Activated T-helper 2 cell treated with anti-CD3 and anti-CD28 coated beads, Interferon-gamma antibody, Interleukin-2, Interleukin-4, amounts not matched to agents 10 μg/mL and 5 μg/mL and 100 μg/mL, durations not matched to agents 14 hours and 24 hours and 36 hours (primary cell): ENCODE data around the gene SLCO6A1. TPM values are rescaled to one million over a fixed set of nuclear protein-coding genes. Genes with fewer than 3 reads are reported as not detected.

Source experiments
- DNase-seq: peaks from one replicate; pipeline ENCODE4 v3.0.0; 2021; ENCODE audit warnings: low spot score
- H3K27ac Mint-ChIP-seq: one replicate; pipeline ENCODE4 v1.8.0; 2021; ENCODE audit warnings: mixed read lengths
- H3K27me3 Mint-ChIP-seq: one replicate; pipeline ENCODE4 v1.8.0; 2021; ENCODE audit warnings: low read depth, mixed read lengths
- H3K36me3 Mint-ChIP-seq: one replicate; pipeline ENCODE4 v1.8.0; 2021; ENCODE audit warnings: low read depth, mixed read lengths
- H3K4me1 Mint-ChIP-seq: one replicate; pipeline ENCODE4 v1.8.0; 2021; ENCODE audit warnings: low read depth, mixed read lengths
- H3K4me3 Mint-ChIP-seq: one replicate; pipeline ENCODE4 v1.8.0; 2021; ENCODE audit warnings: low read depth, mild to moderate bottlenecking, moderate library complexity, mixed read lengths
- H3K9me3 Mint-ChIP-seq: one replicate; pipeline ENCODE4 v1.8.0; 2021; ENCODE audit warnings: mixed read lengths
- intact Hi-C: fragments of 100-400 bp; cut with micrococcal nuclease; formaldehyde crosslinking; loops from one replicate; pipeline ENCODE4 v1.15.1; 2023
- total RNA-seq: library from RNA; stranded (reverse); gene quantifications from 2 replicates; pipeline ENCODE4 v1.2.3, GENCODE V29; 2022

Gene SLCO6A1, protein sequence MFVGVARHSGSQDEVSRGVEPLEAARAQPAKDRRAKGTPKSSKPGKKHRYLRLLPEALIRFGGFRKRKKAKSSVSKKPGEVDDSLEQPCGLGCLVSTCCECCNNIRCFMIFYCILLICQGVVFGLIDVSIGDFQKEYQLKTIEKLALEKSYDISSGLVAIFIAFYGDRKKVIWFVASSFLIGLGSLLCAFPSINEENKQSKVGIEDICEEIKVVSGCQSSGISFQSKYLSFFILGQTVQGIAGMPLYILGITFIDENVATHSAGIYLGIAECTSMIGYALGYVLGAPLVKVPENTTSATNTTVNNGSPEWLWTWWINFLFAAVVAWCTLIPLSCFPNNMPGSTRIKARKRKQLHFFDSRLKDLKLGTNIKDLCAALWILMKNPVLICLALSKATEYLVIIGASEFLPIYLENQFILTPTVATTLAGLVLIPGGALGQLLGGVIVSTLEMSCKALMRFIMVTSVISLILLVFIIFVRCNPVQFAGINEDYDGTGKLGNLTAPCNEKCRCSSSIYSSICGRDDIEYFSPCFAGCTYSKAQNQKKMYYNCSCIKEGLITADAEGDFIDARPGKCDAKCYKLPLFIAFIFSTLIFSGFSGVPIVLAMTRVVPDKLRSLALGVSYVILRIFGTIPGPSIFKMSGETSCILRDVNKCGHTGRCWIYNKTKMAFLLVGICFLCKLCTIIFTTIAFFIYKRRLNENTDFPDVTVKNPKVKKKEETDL
- total RNA-seq, result not detected in 2 replicates

DNA sequence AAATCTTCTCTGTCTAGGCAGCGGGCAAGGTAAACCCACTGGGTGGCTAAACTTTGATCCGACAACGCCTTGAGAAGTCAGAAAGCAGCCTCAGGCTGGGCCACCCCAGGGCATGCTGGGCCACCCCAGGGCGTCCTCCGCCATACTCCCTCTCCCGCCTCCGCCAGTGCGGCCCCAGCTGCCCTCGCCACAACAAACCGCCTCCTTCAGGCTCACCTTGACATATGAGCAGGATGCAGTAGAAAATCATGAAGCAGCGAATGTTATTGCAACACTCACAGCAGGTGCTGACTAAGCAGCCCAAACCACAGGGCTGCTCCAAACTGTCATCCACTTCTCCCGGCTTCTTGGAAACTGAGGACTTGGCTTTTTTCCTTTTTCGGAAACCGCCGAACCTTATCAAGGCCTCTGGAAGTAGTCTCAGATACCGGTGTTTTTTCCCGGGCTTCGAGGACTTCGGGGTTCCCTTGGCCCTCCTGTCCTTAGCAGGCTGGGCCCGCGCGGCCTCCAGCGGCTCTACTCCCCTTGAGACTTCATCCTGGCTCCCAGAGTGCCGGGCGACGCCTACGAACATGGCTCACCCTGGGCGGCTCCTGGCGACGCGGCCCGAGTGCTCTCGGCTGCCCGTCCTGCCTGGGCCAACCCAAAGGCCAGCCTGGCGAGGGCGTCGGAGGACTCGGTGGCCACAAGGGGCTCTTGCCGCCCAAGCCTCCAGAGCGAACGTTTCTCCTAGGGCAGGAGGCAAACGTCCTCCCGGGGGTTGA is at the start of gene SLCO6A1:
SLCO6A1 (minus strand) TSS at position 731 of the 764 bp plus-strand sequence; CDS start at position 574, 157 bp downstream.
- H3K9me3 Mint-ChIP-seq, result no peaks in the 10 kb centered on the region
- no peak within 1 kb of the TSS for H3K27ac Mint-ChIP-seq
- intact Hi-C loops, result no loop called here
- H3K4me1 Mint-ChIP-seq, result no peaks in the 10 kb centered on the region
- H3K4me3 Mint-ChIP-seq, result no peak within 1 kb of the TSS
- no peak for DNase-seq
- H3K36me3 Mint-ChIP-seq, result no peaks in the 10 kb centered on the region
- no peaks in the 10 kb centered on the region for H3K27me3 Mint-ChIP-seq

DNA sequence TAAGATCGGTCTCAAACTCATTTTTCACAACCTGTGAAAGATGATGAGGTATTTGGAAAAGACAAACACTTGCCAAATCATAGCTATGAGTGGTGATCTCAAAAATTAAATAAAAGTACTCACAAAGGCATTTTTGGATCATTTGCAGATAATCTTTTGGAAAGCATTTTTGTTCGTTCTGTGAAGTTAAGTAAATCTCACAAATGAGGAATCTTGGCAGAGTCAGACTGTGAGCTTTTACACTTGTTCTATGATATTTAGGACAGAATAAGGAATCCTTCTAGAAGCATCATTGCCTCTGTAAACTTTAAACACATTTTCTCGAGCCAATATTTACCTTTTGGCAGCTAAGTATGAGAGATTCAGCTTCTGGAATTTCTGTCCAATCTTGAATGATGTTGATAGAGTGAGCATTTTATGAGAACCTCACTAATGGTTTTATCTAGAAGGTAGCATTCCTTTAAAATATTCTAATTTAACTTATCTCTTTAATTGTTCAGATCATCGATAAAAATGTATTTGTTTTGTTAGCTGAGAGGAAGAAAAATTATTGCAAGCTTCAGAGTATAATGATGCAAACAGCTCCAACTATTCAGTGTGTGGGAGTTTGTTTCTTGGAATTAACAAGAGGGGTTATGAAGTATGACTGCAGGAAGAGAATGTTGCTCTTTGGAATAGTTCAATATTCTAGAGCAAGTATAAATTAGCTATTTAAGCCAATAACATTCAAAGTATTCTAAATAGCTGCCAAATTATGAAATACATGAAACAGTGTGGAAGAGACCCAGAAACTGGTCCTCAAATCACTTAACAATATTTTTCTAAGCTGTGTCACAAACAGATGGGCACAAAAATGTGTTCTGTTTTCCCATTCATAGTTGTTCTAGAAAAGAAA is 48.6 kb upstream of the SLCO6A1 start:
- H3K4me3 Mint-ChIP-seq, result no peak overlapping the region
- H3K9me3 Mint-ChIP-seq, result no peaks in the 10 kb centered on the region
- no peak overlapping the region for H3K27ac Mint-ChIP-seq
- H3K27me3 Mint-ChIP-seq, result no peaks in the 10 kb centered on the region
- no peak for DNase-seq
- intact Hi-C loops, result no loop called here
- no peaks in the 10 kb centered on the region for H3K36me3 Mint-ChIP-seq
- H3K4me1 Mint-ChIP-seq, result no peaks in the 10 kb centered on the region

DNA sequence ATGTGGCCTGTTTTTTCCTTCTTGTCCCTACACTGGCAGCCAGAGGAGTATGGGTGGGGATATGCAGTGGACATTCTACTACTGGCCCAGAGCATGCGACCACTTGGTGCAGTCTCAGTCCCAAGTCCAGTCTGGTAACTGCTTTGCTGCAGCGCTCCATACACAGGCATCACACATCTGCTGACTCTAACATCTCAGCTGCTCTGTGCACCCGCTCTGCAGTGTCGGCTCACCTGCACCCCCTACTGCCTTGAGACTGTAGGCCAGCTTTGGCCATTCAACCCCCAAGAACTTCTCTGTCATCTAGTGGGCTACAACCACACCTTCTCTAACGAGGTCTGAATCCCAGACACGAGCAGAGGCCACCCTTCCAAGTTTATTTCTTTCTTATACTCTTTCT is 46.4 kb upstream of the SLCO6A1 start:
- H3K27ac Mint-ChIP-seq, result no peak overlapping the region
- no peaks in the 10 kb centered on the region for H3K36me3 Mint-ChIP-seq
- no peak for DNase-seq
- no peak overlapping the region for H3K4me3 Mint-ChIP-seq
- no peaks in the 10 kb centered on the region for H3K4me1 Mint-ChIP-seq
- no peaks in the 10 kb centered on the region for H3K27me3 Mint-ChIP-seq
- H3K9me3 Mint-ChIP-seq, result no peaks in the 10 kb centered on the region
- intact Hi-C loops, result no loop called here

DNA sequence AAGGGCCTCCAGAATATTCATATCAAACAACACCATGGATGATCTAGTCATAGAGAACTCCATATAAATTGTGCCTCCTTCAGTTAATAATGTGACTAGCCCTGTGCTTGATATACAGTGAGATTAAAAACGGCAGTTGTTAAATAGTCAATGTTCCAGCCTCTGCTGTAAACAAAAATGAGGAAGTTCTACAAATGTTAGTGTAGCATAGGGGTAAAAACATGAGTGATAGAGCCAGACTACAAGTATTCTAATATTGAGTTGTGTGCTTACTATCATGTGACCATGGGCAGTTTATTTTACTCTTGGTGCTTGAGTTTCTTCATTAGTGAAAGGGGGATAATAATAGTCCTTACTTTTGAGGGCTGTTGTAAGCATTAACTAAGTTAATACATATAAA is 43.3 kb upstream of the SLCO6A1 start:
- no peak overlapping the region for H3K4me3 Mint-ChIP-seq

DNA sequence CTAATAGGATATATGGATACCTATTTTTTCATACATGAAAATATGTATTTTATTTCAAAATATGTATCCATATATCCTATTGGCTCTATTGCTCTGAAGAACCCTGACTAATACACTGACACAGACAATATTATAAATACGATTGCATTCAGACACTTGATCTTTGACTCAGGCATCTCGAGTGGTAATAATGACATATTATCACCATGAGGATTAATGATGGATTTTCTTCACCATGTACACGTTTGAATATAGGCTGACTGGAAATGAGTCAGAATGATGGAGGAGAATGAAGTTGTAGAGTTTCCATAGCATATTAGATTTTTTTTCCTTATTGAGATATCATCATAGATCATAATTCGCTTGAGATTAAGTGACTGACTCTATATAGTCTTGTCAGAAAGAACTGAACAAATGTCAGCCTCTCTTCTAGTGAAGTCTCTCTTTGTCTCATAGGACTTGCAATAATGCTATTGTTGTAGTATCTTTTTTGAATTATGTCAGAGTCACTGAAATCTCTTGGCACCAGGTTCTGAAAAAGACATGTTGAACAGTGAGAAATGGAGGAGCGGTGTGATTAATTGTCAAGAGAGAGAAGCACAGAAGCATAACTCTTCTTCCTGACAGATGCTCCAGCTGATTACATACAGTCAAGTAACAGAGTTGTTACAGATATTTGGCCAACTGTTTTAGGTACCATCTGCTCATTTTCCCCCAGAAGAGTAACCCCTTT is 41.4 kb upstream of the SLCO6A1 start:
- H3K4me1 Mint-ChIP-seq, result no peaks in the 10 kb centered on the region
- H3K9me3 Mint-ChIP-seq, result no peaks in the 10 kb centered on the region
- H3K27me3 Mint-ChIP-seq, result peaks cover 2% of the 10 kb centered on the region
- intact Hi-C loops, result no loop called here
- no peaks in the 10 kb centered on the region for H3K36me3 Mint-ChIP-seq
- DNase-seq, result no peak
- H3K27ac Mint-ChIP-seq, result no peak overlapping the region
- H3K4me3 Mint-ChIP-seq, result no peak overlapping the region

More for the DNA sequence above, 43.3 kb upstream of the SLCO6A1 start:
- no peak overlapping the region for H3K27ac Mint-ChIP-seq
- intact Hi-C loops, result no loop called here
- no peak for DNase-seq
- no peaks in the 10 kb centered on the region for H3K4me1 Mint-ChIP-seq
- H3K9me3 Mint-ChIP-seq, result no peaks in the 10 kb centered on the region
- no peaks in the 10 kb centered on the region for H3K36me3 Mint-ChIP-seq
- peaks cover 2% of the 10 kb centered on the region for H3K27me3 Mint-ChIP-seq

DNA sequence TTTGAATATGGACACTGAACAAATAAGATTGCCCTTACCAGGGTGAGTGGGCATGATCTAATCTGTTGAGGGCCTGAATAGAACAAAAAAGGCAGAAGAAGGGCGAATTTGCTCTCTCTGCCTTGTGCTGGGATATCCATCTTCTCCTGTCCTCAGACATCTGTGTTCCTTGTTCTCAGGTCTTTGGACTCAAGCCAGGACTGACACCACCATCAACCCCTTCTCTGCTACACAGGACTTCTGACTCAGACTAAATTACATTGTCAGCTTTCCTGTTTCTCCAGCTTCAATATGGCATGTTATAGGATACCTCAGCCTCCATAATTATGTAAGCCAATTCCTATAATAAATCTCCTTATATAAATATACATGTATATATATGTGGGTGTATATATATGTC is 40.8 kb upstream of the SLCO6A1 start:
- no peaks in the 10 kb centered on the region for H3K9me3 Mint-ChIP-seq

DNA sequence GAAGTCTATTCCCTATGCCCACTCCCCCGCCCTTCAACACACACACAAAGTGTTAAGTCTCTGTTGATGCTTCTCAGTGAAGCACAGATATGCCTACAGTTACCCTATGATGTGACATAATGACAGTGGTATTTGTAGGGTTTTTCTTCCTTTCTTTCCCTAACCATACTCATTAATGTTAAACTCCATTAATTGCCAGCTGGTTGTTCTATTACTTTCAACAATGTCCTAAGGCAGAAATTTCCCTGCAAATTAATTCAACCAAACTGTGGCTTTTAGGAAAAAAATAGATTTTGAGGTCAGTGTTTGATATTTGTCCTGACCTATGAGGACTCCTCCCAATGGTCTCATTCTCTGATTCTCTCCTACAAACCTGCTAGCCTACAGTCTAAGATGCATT is 38.2 kb upstream of the SLCO6A1 start:
- no peak for DNase-seq
- H3K4me1 Mint-ChIP-seq, result no peaks in the 10 kb centered on the region
- H3K27ac Mint-ChIP-seq, result no peak overlapping the region
- intact Hi-C loops, result loop anchor here (2.0 kb wide), 1 partner anchor 602 kb away; no protein-coding TSS in a partner anchor
- no peaks in the 10 kb centered on the region for H3K9me3 Mint-ChIP-seq
- H3K27me3 Mint-ChIP-seq, result peaks cover 2% of the 10 kb centered on the region
- no peak overlapping the region for H3K4me3 Mint-ChIP-seq
- no peaks in the 10 kb centered on the region for H3K36me3 Mint-ChIP-seq

More for the DNA sequence above, 40.8 kb upstream of the SLCO6A1 start:
- H3K27me3 Mint-ChIP-seq, result peaks cover 2% of the 10 kb centered on the region
- no peaks in the 10 kb centered on the region for H3K4me1 Mint-ChIP-seq
- DNase-seq, result no peak
- H3K36me3 Mint-ChIP-seq, result no peaks in the 10 kb centered on the region
- no peak overlapping the region for H3K4me3 Mint-ChIP-seq
- intact Hi-C loops, result no loop called here
- H3K27ac Mint-ChIP-seq, result no peak overlapping the region

DNA sequence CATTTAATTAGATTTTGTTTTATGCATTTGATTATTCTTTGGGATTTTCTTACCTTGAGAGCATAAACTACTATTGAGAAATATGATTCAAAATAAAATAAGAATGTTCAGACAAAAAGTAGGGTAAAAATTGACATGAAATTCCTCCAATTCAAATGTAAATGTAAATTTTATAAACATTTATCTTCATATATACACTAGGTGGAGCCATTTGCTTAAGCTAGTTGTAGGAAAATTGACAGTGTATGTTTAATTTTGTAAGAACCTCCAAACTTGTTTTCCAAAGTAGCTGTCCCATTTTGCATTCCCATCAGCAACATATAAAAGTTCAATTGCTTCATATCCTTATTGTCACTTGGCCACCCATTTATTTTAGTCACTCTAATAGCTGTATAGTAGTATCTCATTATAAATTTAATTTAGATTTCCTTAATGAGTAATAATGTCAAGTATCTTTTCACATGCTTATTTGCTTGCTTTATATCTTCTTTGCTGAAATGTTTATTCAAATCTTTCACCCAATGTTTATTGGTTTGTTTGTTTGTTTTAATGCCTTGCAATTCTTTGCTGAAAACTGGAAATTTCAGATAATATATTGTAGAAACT is 37.6 kb upstream of the SLCO6A1 start:
- DNase-seq, result no peak
- H3K4me3 Mint-ChIP-seq, result no peak overlapping the region
- H3K4me1 Mint-ChIP-seq, result no peaks in the 10 kb centered on the region
- intact Hi-C loops, result loop anchor here (1.0 to 2.0 kb wide), 2 partner anchors 602 to 688 kb away; no protein-coding TSS in a partner anchor
- no peaks in the 10 kb centered on the region for H3K9me3 Mint-ChIP-seq
- H3K27ac Mint-ChIP-seq, result no peak overlapping the region
- no peaks in the 10 kb centered on the region for H3K36me3 Mint-ChIP-seq
- H3K27me3 Mint-ChIP-seq, result peaks cover 2% of the 10 kb centered on the region

DNA sequence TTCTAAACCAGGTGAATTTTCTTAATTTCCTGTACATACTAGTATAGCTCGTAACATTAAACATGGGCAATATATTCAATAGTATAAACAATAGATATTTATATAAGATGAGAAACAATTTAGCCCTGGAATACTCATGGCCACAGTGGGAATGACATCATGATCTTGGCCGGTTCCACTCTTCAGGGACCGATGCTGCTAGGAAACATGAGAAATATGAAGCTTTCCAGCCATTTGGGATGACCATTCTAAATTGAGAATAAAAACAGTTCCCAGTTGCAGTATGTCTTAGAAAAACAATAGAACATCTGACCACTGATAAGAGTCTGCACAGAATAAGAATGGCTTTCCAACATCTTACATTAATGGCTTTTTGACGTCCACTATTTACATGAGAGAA is 33.3 kb upstream of the SLCO6A1 start:
- Mint-ChIP-seq H3K9me3 (no peaks in the 10 kb centered on the region), H3K36me3 (no peaks in the 10 kb centered on the region), H3K4me3 (no peak overlapping the region), H3K4me1 (no peaks in the 10 kb centered on the region), H3K27me3 (peaks cover 4% of the 10 kb centered on the region), H3K27ac (no peak overlapping the region)
- intact Hi-C loops, result no loop called here
- no peak for DNase-seq

DNA sequence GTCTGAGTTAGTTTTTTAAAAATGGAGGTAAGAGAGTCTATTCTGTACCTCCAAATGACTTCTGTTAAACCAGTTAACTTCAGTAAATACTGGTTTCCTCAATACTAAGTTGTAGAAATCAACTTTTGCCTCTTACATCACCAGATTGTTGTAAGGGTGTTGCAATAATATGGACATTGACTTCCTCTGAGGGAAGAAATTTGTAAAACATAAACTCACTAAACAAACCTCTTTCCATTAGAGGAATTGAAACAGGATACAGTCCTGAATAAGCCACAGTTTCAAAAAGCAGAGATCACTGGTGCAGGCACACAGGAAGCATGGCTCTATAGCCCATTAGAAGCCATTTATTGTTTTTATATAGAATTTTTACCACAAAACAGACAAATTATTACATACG is 32.7 kb upstream of the SLCO6A1 start:
- Mint-ChIP-seq H3K36me3 (no peaks in the 10 kb centered on the region), H3K27ac (no peak overlapping the region), H3K4me1 (no peaks in the 10 kb centered on the region), H3K4me3 (no peak overlapping the region), H3K9me3 (no peaks in the 10 kb centered on the region), H3K27me3 (peaks cover 4% of the 10 kb centered on the region)
- intact Hi-C loops, result no loop called here
- DNase-seq, result no peak

DNA sequence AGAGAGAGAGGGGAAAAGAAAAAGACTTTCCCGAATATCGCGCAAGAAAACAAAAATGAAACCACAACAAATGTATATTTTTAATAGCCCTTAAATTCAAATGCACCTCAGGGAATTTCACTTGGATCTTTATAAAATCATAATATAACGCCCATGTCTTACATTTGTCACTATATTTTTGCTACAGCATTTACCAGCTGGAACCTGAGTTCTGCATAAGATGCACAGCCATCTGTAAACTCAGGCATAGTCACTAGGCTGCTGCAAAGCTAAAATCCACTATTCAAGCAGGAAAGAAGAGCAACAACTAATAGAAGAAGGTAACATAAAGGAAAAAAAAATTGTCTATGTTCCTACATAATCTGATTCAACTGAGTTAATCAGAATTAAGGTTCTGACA is 30.6 kb upstream of the SLCO6A1 start:
- intact Hi-C loops, result no loop called here
- no peak for DNase-seq

More for the DNA sequence above, 30.6 kb upstream of the SLCO6A1 start:
- Mint-ChIP-seq H3K4me1 (no peaks in the 10 kb centered on the region), H3K27ac (no peak overlapping the region), H3K36me3 (no peaks in the 10 kb centered on the region), H3K4me3 (no peak overlapping the region), H3K9me3 (no peaks in the 10 kb centered on the region), H3K27me3 (peaks cover 4% of the 10 kb centered on the region)
